Trophoblast cell (in vitro differentiated cells and primary cell): ENCODE results near the gene SLC25A28.

Source experiments
- DNase-seq, 2 donors: peaks; one replicate each; pipeline ENCODE4 v3.0.0-alpha.2; 2016
- H2AFZ ChIP-seq: 2 replicates; pipeline ENCODE4 v1.6.1; 2013; ENCODE audit warnings: low read length, moderate library complexity, mild to moderate bottlenecking; ENCODE audit not compliant: insufficient read depth, poor library complexity
- H2AK5ac ChIP-seq: 2 replicates; pipeline ENCODE4 v1.6.1; 2013; ENCODE audit warnings: mild to moderate bottlenecking, low read length
- H2BK120ac ChIP-seq: 2 replicates; pipeline ENCODE4 v1.6.1; 2013; ENCODE audit warnings: low read length, mild to moderate bottlenecking, moderate library complexity; ENCODE audit not compliant: insufficient read depth, poor library complexity
- H2BK12ac ChIP-seq: 2 replicates; pipeline ENCODE4 v1.6.1; 2013; ENCODE audit warnings: mild to moderate bottlenecking, low read length, moderate library complexity
- H2BK5ac ChIP-seq: 2 replicates; pipeline ENCODE4 v1.6.1; 2013; ENCODE audit warnings: low read length, low read depth, moderate library complexity, mild to moderate bottlenecking; ENCODE audit not compliant: poor library complexity
- H3K14ac ChIP-seq: 2 replicates; pipeline ENCODE4 v1.6.1; 2013; ENCODE audit warnings: mild to moderate bottlenecking, low read length
- H3K18ac ChIP-seq: 2 replicates; pipeline ENCODE4 v1.6.1; 2013; ENCODE audit warnings: mild to moderate bottlenecking, low read length
- H3K23ac ChIP-seq: 2 replicates; pipeline ENCODE4 v1.6.1; 2013; ENCODE audit warnings: low read length
- H3K27ac ChIP-seq: 2 replicates; pipeline ENCODE4 v1.5.1; 2013; ENCODE audit warnings: low read depth, mild to moderate bottlenecking, inconsistent platforms, low read length, moderate library complexity
- H3K27me3 ChIP-seq: 2 replicates; pipeline ENCODE4 v1.6.1; 2013; ENCODE audit warnings: inconsistent platforms, mild to moderate bottlenecking, low read length, moderate library complexity; ENCODE audit not compliant: insufficient read depth
- H3K36me3 ChIP-seq, 2 experiments: 1 replicate in 1 of 2; 2 replicates in 1 of 2; pipeline ENCODE4 v1.6.1; 2013; ENCODE audit warnings: low read length in 2 of 2, mild to moderate bottlenecking in 2 of 2, moderate library complexity in 1 of 2; ENCODE audit not compliant: insufficient read depth in 2 of 2, control insufficient read depth in 1 of 2
- H3K4ac ChIP-seq: 2 replicates; pipeline ENCODE4 v1.6.1; 2013; ENCODE audit warnings: low read depth, mild to moderate bottlenecking, low read length, moderate library complexity
- H3K4me1 ChIP-seq, 2 experiments: 1 replicate in 1 of 2; 2 replicates in 1 of 2; pipeline ENCODE4 v1.6.1; 2013; ENCODE audit warnings: low read length in 2 of 2, mild to moderate bottlenecking in 2 of 2, moderate library complexity in 1 of 2; ENCODE audit not compliant: insufficient read depth in 2 of 2, control insufficient read depth in 1 of 2
- H3K4me2 ChIP-seq: 2 replicates; pipeline ENCODE4 v1.6.1; 2013; ENCODE audit warnings: inconsistent platforms, mild to moderate bottlenecking, low read length, moderate library complexity
- H3K4me3 ChIP-seq: 2 replicates; pipeline ENCODE4 v1.5.1; 2013; ENCODE audit warnings: mild to moderate bottlenecking, low read depth, low read length, inconsistent platforms
- H3K79me1 ChIP-seq: one replicate; pipeline ENCODE4 v1.6.1; 2013; ENCODE audit warnings: low read length
- H3K79me2 ChIP-seq: 2 replicates; pipeline ENCODE4 v1.6.1; 2013; ENCODE audit warnings: low read length, mild to moderate bottlenecking; ENCODE audit not compliant: control insufficient read depth, insufficient read depth, poor library complexity
- H3K9ac ChIP-seq: 2 replicates; pipeline ENCODE4 v1.6.1; 2013; ENCODE audit warnings: mild to moderate bottlenecking, low read length
- H3K9me3 ChIP-seq: 2 replicates; pipeline ENCODE4 v1.6.1; 2013; ENCODE audit warnings: low read depth, mild to moderate bottlenecking, control low read depth, inconsistent platforms, low read length; ENCODE audit not compliant: insufficient read depth
- H4K12ac ChIP-seq: 2 replicates; pipeline ENCODE4 v1.6.1; 2013; ENCODE audit warnings: low read depth, mild to moderate bottlenecking, low read length, moderate library complexity
- H4K8ac ChIP-seq: 2 replicates; pipeline ENCODE4 v1.6.1; 2013; ENCODE audit warnings: low read depth, mild to moderate bottlenecking, low read length, moderate library complexity
- H4K91ac ChIP-seq: one replicate; pipeline ENCODE4 v1.6.1; 2013; ENCODE audit warnings: low read depth, mild to moderate bottlenecking, low read length, moderate library complexity
- whole genome bisulfite sequencing: extraction: QIAGEN DNeasy Blood & Tissue Kit; methylation state at CpG from one replicate; pipeline ENCODE4 v1.1.7; 2013; ENCODE audit warnings: missing lambda C conversion rate; ENCODE audit not compliant: insufficient read length, insufficient coverage; ENCODE audit errors: extremely low coverage; 5-methylcytosine and 5-hydroxymethylcytosine counted together

The SLC25A28 gene

GRCh38 chr10:99582255-99582770, 37.9 kb downstream of the SLC25A28 start:
- Histone ChIP-seq H3K27ac (no peak overlapping the region), H3K4ac (no peak overlapping the region), H3K23ac (no peak overlapping the region)

GRCh38 chr10:99579971-99580370, 40.3 kb downstream of the SLC25A28 start:
- no peak overlapping the region for H3K23ac ChIP-seq
- no peaks in the 10 kb centered on the region for H3K79me1 ChIP-seq
- no peak overlapping the region for H4K12ac ChIP-seq
- no peak overlapping the region for H3K4me3 ChIP-seq
- no peak overlapping the region for H3K27ac ChIP-seq
- H3K4me1 ChIP-seq = peaks cover 2 to 4% of the 10 kb centered on the region in 2 experiments
- no peak overlapping the region for H3K4ac ChIP-seq
- H4K8ac ChIP-seq = no peak overlapping the region
- H3K79me2 ChIP-seq = no peaks in the 10 kb centered on the region
- H3K36me3 ChIP-seq = no peaks in the 10 kb centered on the region
- H3K4me2 ChIP-seq = no peak overlapping the region
- no peak overlapping the region for H2AFZ ChIP-seq
- no CpG with 5 or more reads among the region's 1 CpG for WGBS
- H3K9ac ChIP-seq = no peak overlapping the region
- no peaks in the 10 kb centered on the region for H3K27me3 ChIP-seq
- H2BK12ac ChIP-seq = no peak overlapping the region
- H2AK5ac ChIP-seq = no peak overlapping the region
- H2BK120ac ChIP-seq = no peak overlapping the region
- H2BK5ac ChIP-seq = no peak overlapping the region
- no peak overlapping the region for H3K18ac ChIP-seq
- no peaks in the 10 kb centered on the region for H3K9me3 ChIP-seq
- no peak overlapping the region for H3K14ac ChIP-seq
- DNase-seq = peak in 1 of 2 donors; percentile 31
- no peak overlapping the region for H4K91ac ChIP-seq

More at GRCh38 chr10:99582255-99582770, 37.9 kb downstream of the SLC25A28 start:
- Histone ChIP-seq H2AK5ac (no peak overlapping the region), H3K27me3 (no peaks in the 10 kb centered on the region), H3K4me1 (peaks cover 2 to 4% of the 10 kb centered on the region in 2 experiments), H3K4me2 (no peak overlapping the region), H3K36me3 (no peaks in the 10 kb centered on the region), H4K12ac (no peak overlapping the region), H3K18ac (no peak overlapping the region), H2AFZ (no peak overlapping the region), H3K79me1 (no peaks in the 10 kb centered on the region), H3K14ac (no peak overlapping the region), H2BK12ac (no peak overlapping the region), H2BK5ac (no peak overlapping the region), H2BK120ac (no peak overlapping the region), H4K91ac (no peak overlapping the region), H3K9me3 (no peaks in the 10 kb centered on the region), H4K8ac (no peak overlapping the region), H3K79me2 (no peaks in the 10 kb centered on the region), H3K9ac (no peak overlapping the region), H3K4me3 (no peak overlapping the region)
- DNase-seq = no peak
- no CpG with 5 or more reads among the region's 6 CpGs for WGBS

DNA sequence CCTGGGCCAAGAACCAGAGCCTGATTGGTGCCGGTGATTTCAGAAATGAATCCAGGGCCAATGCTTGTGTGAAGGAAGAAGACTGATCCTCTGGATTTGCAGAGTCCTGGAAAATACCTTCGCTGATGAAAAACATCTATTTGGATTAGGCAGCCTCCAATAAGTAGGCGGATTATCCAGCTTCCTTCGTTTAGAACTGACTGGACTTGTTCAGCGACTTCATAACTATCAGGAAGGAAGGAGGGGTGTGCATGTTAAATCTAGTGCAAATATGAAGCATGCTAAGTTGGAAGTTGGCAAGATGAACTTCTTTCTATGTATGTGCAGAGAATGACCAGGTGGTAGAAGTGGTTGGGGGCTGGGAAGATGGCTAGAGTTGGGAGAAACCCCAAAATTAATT, 46.4 kb downstream of the SLC25A28 start:
- no peak overlapping the region for H3K14ac ChIP-seq
- H3K9me3 ChIP-seq = no peaks in the 10 kb centered on the region
- H4K8ac ChIP-seq = no peak overlapping the region
- no peak overlapping the region for H3K18ac ChIP-seq
- no CpG with 5 or more reads among the region's 5 CpGs for WGBS
- H2BK5ac ChIP-seq = no peak overlapping the region
- H3K36me3 ChIP-seq = no peaks in the 10 kb centered on the region
- no peak overlapping the region for H3K27ac ChIP-seq
- H3K9ac ChIP-seq = no peak overlapping the region
- no peaks in the 10 kb centered on the region for H3K79me1 ChIP-seq
- H4K91ac ChIP-seq = no peak overlapping the region
- DNase-seq = no peak
- H3K27me3 ChIP-seq = no peaks in the 10 kb centered on the region
- no peak overlapping the region for H2AFZ ChIP-seq
- no peak overlapping the region for H3K4me2 ChIP-seq
- no peaks in the 10 kb centered on the region for H3K79me2 ChIP-seq
- no peak overlapping the region for H2BK12ac ChIP-seq
- no peak overlapping the region for H2BK120ac ChIP-seq
- no peak overlapping the region for H2AK5ac ChIP-seq
- no peaks in the 10 kb centered on the region for H3K4me1 ChIP-seq
- H3K23ac ChIP-seq = no peak overlapping the region
- no peak overlapping the region for H4K12ac ChIP-seq
- no peak overlapping the region for H3K4ac ChIP-seq
- no peak overlapping the region for H3K4me3 ChIP-seq

DNA sequence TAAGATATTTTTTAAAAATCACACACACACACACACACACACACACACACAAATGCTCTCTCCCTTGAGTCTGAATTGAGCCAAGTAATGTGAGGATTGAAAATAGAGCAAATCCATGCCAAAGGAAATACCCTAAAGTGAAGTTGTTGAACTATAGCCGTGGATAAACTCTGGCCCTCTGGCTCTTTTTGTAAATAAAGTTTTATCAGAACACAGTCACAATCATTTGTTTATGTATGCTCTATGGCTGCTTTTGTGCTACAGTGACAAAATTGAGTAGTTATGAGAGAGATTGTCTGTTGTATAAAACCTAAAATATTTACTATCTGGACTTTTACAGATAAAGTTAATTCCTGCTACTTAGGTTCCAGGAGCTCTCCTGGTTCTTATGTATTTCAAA, 48.4 kb downstream of the SLC25A28 start:
- DNase-seq = no peak
- Histone ChIP-seq H4K12ac (no peak overlapping the region), H3K4me1 (no peaks in the 10 kb centered on the region), H2AK5ac (no peak overlapping the region), H2BK120ac (no peak overlapping the region), H3K14ac (no peak overlapping the region), H3K4me3 (no peak overlapping the region), H4K8ac (no peak overlapping the region), H3K9ac (no peak overlapping the region), H2AFZ (no peak overlapping the region), H2BK12ac (no peak overlapping the region), H3K23ac (no peak overlapping the region), H3K4me2 (no peak overlapping the region), H3K27me3 (no peaks in the 10 kb centered on the region), H3K9me3 (no peaks in the 10 kb centered on the region), H3K4ac (no peak overlapping the region), H2BK5ac (no peak overlapping the region), H3K36me3 (no peaks in the 10 kb centered on the region), H3K79me1 (no peaks in the 10 kb centered on the region), H4K91ac (no peak overlapping the region), H3K18ac (no peak overlapping the region), H3K27ac (no peak overlapping the region), H3K79me2 (no peaks in the 10 kb centered on the region)
- no CpG with 5 or more reads among the region's 1 CpG for WGBS
